ENCODE results near the gene SHC4. TPM values are rescaled to one million over a fixed set of nuclear protein-coding genes. Genes with fewer than 3 reads are reported as not detected.

The SHC4 gene
- total RNA-seq, 1 donor from 2014 or later, result 3.5 TPM

DNA sequence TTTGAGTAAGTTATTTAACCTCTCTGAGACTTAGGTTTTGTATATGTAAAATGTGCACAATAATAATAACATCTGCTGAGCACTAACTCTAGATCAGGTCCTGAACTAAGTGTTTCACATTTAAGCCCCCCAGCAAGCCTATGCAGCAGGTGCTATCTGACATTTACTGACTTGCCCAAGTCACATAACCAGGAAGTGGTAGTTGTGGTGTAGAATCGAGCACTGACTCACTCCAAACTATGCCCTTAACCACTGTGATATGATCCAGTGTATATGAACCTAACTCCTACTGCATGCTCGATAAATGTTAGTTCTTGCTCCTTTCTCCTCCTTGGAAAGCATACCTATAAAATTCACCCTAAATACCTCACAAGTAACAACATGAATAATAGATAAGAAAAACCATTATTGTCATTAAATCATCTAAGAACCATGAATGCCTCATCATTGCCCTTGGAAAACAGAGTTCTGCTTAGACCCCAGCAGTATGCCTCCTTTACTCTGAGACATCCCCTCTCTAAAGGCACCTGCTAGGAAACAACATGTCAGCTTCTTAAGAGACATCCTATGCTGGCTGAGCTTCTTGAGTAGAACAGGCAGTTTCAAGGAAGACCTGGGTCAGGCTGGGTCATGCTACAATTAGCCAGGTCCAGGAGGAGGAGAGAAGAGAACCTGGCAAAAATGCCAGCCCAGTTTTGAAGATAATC, 3.0 kb upstream of the SHC4 start:
- DNase-seq, result no peak

DNA sequence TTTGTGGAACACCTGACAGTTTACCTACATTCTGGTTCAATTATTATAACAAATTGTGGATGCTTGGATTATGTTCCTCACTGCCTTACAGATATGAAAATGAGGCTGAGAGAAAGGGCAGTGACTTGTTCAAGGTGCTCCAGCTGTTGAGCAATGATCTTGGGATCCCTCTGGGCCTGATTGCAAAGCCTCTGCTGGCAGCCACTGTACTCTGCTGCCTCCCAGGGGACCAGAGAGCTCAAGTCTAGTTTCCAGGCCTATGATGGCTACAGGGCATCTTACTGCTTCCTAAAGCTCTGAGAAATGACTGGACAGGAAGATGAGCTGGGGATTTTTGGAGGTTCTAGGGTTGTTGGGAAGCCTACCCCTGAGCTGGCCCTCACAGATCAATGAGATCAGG, 2.3 kb upstream of the SHC4 start:
- DNase-seq, result no peak

- DNase-seq, result no peak
Observed at GRCh38 chr15:48964898-48965297, 1.2 kb upstream of the SHC4 start.

DNA sequence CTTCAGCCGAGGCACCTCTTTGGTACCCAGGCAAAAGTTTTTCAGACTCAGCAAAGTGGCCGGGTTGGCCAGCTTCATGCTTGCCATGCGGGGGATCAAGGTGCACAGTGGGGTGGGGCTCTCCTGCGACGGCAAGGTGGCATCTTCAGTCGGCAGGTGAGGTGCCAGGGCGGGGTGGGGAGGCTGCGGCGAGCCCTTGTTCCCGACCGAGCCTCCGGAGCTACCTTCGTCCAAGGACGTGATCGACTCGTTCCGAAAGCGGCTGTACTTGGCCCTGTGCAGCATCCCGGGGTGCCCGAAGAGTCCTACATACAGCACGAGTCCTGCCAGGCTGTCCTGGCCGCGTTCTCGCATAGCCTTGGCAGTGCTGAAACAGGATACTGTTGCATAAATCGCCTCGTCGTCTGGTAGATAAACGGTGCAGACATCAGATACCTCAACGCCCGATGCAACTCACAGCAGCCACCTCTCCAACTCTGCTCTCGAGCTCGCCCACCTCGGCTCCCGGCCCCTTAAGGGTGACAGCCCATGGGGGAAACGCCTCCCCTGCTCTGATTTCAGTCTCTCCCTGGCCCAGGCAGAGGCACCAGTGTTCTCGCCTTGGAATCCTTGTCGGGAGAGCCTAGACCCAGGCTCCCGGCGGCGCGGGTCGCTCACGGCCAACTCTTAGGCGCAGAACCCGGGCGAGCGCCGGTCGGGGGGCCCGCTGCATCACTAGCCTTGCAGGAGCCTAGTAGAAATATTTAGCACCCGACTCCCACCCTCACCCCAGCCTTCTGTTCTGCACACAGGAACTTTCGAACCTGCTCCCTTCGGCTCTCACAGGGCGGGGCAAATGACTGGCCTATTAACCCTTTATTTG, 826 bp downstream of the SHC4 start:
- no peak for DNase-seq

DNA sequence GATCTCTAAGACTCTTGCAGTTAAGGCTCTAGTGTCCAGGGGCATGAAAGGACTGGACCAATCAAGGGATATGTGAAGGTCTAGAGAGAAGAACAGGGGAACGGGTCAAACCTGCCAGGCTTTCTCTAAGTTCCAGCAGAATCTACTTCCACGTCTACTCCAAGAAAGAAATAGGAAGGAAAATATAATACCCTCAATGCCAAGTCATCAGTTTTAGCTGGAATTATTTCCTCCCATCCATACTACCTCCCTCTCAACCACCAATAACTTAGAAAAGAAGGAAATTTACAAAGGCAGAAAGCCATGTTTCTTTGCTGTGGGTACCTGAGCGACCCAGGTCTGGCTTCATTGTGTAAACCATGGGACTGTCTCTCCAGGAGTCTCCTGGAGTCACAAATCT, 7.8 kb downstream of the SHC4 start:
- no peak for DNase-seq

- no peak for DNase-seq
Observed at GRCh38 chr15:48955370-48955769, 8.3 kb downstream of the SHC4 start.

DNA sequence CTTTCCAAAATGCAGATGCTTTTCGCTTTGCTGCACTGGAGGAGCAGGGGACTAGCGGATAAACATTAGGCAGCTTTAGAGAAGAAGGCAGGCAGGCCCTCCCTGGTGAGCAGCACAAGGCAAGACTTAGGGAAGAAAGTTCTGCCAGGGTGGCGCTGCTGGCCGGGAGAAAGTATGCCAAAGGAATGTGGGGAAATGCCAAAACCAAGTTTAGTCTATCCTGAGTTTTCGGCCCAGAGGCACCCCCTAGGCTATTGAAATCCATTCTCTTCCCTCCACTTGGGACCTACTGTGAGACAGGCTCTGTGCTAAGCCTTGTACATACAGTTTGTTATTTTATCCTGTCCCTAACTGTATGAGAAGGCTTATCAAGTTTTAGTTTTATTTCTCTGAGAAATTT, 9.2 kb downstream of the SHC4 start:
- DNase-seq, result no peak

DNA sequence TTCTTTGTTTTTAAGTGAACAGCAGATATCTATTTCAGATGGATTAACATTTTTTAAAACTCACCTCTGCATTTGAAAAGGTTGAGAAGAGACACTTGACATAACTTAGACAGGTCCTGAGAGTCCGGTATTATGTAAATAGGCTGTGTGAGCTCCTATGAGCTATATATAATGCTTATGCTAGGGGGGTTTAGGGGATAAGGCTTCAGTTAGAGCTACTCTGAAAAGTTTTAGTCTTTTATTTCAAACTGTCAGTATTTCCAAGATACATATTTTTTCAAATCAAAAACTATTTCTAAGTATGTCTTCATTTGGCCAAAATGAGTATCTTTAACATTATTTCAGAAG, 16.9 kb downstream of the SHC4 start:
- no peak for DNase-seq

DNA sequence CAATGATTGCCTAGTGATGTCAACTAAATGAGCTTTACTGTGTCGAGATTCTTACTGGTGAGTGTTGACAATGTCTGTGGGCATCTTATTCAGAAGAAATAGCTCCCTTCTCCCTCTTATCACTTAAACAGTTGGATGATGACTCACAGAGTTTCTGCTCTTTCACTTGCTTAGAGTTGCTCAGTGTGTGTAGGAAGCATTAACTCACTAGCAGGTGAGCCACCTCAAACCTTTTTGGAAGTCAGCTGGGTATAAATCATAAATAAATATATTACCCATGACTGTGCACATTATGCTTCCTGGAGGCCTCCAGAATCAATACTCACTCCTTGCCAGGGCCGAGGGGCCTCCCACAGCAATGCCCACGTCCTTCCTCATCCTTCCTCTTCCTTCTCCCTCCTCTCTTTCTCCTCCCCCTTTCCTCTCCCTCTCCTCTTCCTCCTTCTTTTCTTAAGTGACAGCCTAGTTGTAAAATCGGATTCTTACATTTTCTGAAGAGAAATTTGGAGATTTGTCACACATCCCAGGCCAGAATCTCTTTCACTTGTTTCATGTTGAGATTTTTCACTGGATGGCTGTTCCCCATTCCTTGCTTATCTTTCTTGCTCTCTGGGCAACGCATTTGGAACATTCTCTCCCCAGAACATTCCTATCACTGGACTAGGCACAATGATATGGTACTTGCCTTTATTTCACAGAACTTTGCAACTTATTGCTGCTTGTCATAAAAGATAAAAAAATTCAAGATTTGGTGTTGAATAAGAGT, 17.5 kb downstream of the SHC4 start:
- no peak for DNase-seq

- DNase-seq, result no peak
Observed at GRCh38 chr15:48945386-48945785, 18.3 kb downstream of the SHC4 start.

DNA sequence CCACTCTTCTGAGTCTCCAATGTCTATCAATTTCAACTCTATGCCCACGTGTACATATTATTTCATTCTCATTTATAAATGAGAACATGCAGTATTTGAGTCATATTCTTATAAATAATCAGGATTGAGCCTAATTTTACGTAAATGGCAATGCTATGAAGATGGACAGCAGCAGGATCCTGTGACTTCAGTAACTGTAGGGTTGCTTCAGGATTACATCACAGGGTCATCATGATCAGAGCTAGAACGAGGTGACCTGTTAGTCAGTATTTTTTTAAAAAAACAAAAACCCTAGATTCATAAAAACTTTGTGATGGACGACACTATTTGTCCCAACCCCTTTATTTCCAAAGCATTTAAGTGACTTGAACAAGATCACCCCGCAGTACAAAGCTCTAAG, 21.8 kb downstream of the SHC4 start:
- DNase-seq, result no peak

DNA sequence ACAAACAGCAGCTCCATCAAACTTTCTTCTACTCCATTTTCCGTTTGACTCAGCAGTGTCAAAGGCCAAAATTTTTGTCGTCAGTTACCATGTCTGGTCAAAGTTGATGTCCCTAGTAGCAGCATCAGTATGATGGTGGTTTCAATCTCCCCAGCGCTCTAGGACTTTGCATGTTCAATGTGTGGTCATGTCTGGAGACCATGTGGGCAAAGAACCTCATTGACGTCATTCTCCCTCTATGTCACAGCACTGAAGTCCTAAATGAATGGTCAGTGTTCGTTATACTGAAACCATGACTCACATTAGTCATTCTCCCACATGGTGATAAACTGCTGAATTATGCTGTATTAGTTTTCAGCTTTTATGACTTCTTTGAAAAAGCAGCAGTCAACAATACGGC, 23.2 kb downstream of the SHC4 start:
- DNase-seq, result no peak

- DNase-seq, result no peak
Observed at GRCh38 chr15:48939648-48940047, 24.1 kb downstream of the SHC4 start.

DNA sequence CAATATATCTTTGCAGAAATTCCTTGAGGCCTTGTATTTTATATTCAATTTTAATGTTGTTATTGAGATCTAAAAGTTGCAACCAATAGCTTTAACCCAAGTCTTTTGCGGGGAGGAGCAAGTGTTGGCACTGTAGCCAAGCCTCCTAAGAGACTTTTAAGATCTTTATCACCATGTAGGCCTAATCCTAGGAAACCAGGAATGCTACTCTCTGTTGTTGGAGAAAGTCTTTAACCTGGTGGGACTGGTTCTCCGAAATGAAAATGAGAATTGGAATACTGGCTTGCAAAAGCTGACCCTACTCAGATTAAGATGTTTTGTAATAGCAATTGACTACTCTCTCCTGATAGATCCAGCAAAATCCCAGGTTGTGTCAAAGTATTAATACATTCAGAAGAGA, 25.8 kb downstream of the SHC4 start:
- DNase-seq, result no peak

GRCh38 chr15:48936666-48937065, 27.1 kb downstream of the SHC4 start:
- DNase-seq, result no peak

DNA sequence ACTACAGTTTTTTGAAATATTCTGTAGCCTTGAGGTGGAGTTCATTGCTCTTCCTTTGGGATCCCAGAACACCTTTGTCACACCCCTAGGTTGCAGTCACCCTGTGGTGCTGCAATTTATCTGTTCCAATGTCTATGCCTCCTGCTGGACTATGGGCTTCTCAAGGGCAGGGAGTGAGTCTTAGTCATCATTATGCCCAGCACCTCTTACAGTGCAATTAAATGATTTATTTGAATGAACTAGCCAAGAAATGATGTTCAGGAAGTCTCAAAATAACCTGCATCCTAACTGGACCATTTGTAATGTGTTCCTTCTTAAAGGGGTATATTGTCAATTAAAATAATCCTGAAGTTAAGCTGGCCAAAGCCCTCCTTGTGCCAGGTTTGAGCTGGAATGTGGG, 28.5 kb downstream of the SHC4 start:
- no peak for DNase-seq

- DNase-seq, result no peak
Observed at GRCh38 chr15:48930735-48931134, 33.0 kb downstream of the SHC4 start.

DNA sequence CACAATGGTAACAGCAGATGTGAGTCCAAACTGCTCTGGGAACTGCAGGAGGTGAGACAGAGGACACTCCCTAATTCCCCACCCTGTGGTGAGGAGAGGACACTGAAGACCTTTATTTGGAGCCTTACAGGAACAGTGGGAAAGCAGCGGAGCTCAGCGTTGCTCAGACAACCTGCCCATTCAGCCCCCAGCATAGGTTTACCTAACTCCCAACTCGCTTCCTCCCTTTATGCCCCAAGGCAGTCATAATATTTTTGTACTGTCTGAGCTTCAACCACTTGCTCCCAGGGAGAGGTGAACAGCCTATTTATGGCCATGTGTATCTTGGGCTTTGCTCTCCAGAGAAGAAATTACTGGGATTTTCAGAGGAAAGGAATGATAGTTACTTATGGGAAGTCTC, 34.1 kb downstream of the SHC4 start:
- no peak for DNase-seq

DNA sequence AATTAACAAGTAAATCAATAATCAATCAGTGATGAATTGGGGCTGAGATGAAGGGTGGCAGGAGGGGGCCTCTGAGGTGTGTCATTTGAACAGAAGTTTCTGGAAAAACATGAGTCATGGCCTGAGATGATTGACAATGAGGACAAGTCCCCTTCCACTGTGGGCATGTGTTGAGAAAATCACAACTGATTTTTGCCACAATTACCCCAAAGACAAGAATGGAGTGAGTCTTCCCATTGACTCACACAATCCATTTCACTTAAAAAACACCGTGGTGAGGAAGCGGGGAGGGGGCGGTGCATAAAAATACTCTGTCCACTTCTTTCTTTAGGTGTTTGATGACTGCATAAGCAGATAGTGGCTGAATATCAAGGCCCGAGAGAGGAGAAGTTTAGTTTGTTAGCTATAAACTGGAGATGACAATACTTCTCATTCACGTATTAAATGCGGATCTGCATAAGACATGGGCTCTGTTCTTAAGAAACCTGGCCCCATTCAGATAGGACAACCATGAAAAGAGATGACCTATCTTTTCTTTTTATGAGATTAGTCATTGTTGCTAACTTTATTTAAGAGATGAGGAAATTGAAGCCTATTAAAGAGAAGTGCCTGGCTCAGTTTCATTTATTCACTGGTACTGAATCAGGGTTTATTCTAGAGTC, 34.7 kb downstream of the SHC4 start:
- no peak for DNase-seq

DNA sequence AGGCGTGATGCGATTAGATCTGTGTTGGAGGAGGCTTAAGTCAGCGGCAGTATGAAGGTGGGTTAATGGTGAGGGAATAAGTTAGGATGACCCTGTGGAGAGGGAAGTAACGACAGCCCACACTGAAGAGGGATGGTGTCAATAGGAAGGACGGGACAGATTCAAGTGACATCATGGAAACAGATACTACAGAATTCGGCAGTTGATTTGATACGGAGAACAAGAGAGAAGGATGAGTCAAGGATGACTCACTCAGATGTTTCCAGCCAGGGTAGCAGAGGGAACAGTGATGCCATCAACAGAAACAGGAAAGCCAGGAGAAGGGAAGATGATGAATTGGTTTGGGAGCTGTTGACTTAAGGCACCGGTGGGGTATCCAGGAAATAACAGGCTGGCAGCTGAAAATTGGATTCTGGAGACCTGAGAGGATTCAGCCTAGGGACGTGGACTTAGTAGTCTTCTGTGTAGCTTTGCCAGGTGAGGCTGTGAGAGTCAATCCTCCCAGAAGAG, 38.0 kb downstream of the SHC4 start:
- DNase-seq, result no peak

GRCh38 chr15:48924528-48925393, 39.0 kb downstream of the SHC4 start:
- DNase-seq, result no peak

GRCh38 chr15:48922046-48922445, 41.7 kb downstream of the SHC4 start:
- DNase-seq, result no peak
